Esophagus squamous epithelium (tissue), 4 donors: ENCODE data around the gene LRBA.

ENCODE experiments used
- CTCF ChIP-seq, 6 experiments: fragments of 450-650 bp in 4 of 6; fragments of 200-600 bp in 2 of 6; sonication (generic) in 2 of 6; IDR thresholded peaks; one replicate each; pipeline ENCODE4 v1.5.1; 2016 to 2019; ENCODE audit warnings: antibody characterized with exemption in 6 of 6, mild to moderate bottlenecking in 4 of 6, moderate library complexity in 4 of 6
- POLR2A ChIP-seq, 4 donors: fragments of 450-650 bp; IDR thresholded peaks; one replicate each; pipeline ENCODE4 v1.6.1; 2017; ENCODE audit warnings: antibody characterized with exemption in 4 of 4, mild to moderate bottlenecking in 4 of 4, moderate library complexity in 3 of 4

GRCh38 chr4:150852216-150852615 lies 162.9 kb downstream of the LRBA start:
- TF ChIP-seq POLR2A (IDR thresholded peaks at IDR 0.05) (no peak), CTCF (IDR thresholded peaks at IDR 0.05) (no peak)
